HUDEP-2 (cell line): ENCODE measurements around the gene CCS.
"Not testable (repeated sequence)": the region's sequence is repeated elsewhere in the genome, so short reads cannot be mapped to it uniquely, and the experiment has no call there.

ENCODE experiments used
- DNase-seq, 76 experiments: peaks; one replicate each; lab custom pipeline; 2025; ENCODE audit not compliant: unreplicated experiment in 76 of 76; lab: John Stamatoyannopoulos, UW

CCS gene

GRCh38 chr11:66589996-66590675, 2.8 kb upstream of the CCS start:
- DNase-seq = no peak

DNA sequence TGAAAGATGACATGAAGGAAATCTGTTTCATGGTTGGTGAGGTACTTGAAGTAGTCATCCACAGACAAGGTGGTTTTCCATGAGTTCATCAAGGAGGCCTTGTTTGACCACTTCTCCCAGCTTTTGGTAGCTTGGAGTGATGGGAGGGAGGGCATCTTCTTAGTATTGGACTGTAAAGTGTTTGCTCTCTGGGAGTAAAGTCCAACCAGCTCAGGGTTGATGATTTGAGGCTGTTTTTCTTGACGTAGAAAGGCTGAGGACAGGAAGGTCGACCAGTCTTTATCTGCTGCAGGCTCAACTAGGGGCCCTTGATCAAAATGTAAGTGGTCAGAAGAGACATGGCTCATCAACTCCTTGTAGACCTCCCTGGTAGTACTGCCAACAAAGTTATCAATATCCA, 1.8 kb upstream of the CCS start:
- no peak for DNase-seq

DNA sequence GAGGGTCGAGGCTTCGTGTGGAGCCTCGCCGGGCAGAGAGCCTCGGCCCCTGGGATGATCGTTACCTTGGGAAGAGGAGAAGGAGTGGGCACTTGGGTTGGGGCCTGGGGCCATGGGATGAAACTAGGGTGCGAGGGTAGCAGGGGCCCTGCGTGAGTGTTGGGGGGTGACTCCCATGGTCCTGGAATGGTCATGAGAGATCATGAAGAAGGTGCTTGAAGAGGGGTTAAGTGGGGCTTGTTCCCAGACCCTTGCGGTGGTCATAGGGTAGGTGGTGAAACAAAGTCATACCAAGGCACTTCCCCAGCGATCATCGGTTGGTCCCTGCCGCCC, 284 bp downstream of the CCS start:
- no peak for DNase-seq

- DNase-seq = no peak
Measured at GRCh38 chr11:66593650-66594049, 665 bp downstream of the CCS start.

DNA sequence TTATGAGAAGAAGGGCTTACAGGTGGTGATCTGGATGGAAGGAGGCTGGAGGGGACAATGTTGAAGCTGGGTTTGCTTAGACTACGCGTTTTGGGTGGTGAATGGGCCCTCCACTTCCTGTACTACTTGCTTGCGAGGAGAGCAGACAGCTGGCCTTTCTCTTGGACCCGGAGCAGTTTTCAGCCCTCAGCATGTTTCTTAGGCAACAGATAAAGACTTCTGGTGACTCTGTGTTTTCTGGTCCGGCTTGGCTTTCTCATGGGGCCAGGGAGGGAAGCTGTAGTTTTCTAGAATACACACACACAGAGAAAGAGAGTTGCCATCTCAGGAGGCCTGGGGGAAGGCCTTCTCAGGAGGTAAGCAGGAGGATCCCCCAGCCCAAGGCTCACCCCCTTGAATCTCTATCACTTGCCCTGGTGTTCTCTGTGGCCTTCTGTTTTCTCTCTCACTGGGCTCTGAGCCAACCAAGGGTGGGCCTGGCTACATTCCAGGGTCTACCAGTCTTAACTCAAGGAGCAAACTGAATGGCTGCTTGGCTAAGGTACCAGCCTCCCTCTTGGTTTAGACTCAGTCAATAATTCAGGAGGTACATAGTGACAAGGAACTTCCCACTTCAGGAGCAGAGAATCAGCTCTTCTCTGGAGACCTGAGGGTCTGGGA, 2.4 kb downstream of the CCS start:
- peak in 72 of 76 experiments; percentile 17 to 86 (median 68) for DNase-seq

- no peak for DNase-seq
Measured at GRCh38 chr11:66598993-66599392, 6.0 kb downstream of the CCS start.

- no peak for DNase-seq
Measured at GRCh38 chr11:66600219-66600618, 7.2 kb downstream of the CCS start.

- DNase-seq = no peak
Measured at GRCh38 chr11:66600631-66601233, 7.7 kb downstream of the CCS start.

DNA sequence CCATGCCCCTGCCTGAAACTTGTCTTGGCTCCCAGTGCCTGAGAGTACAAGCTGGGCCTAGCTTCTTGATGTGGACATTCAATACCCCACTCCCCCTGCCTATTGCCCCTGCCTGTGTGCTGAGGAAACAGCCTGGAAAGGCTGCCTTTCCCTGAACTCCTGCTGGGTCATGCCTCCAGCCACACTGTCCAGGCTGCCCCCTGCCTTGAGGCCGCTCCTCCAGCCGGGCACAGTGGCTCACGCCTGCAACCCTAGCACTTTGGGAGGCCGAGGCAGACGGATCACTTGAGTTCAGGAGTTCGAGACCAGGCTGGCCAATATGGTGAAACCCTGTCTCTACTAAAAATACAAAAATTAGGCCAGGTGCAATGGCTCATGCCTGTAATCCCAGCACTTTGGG, 10.1 kb downstream of the CCS start:
- DNase-seq = no peak

- DNase-seq = peak in 73 of 76 experiments; percentile 16 to 93 (median 70)
Measured at GRCh38 chr11:66604155-66604554, 11.2 kb downstream of the CCS start.

DNA sequence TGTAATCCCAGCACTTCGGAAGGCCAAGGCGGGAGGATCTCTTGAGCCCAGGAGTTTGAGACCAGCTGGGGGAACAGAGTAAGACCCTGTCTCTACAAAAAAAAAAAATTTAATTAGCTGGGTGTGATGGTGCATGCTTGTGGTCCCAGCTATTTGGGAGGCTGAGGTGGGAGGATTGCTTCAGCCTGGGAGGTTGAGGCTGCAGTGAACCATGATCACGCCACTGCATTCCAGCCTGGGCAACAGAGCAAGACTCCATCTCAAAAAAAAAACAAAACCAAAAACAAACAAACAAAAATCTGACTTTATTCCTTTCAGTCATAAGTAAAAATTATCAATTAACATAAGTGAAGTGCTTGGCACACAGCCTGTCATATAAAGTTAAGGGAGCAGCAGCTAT, 13.6 kb downstream of the CCS start:
- DNase-seq = not testable (repeated sequence)

DNA sequence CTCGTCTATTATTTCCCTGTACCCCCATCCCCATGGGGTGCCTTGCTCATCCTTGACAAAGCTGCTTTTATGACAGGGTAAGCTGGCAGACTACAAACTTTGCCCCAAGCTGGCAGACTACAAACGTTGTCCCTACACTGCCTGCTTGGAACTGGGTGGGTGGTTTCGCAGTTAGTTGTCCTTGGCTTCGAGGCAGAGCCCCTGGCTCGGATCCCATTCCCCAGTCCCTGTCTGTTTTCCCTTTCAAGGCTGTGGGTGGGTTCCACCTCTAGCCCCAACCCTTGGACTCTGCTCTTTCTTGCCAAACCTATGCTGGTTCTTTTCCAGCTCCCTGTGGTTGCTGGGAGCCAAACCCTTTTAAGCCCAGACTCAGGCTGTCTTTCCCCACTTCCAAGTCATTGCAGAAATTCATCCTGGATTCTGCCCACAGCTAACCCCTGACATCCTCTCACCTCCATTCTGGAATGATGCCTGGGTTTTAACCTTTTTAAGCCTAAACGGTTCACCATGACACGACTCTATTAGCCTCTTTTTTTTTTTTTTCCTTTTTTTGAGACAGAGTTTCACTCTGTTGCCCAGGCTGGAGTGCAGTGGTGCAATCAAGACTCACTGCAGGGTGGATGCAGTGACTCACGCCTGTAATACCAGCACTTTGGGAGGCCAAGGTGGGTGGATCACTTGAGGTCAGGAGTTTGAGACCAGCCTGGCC, 14.3 kb downstream of the CCS start:
- DNase-seq = no peak

GRCh38 chr11:66609721-66610617, 17.0 kb downstream of the CCS start:
- no peak for DNase-seq

GRCh38 chr11:66612458-66612857, 19.5 kb downstream of the CCS start:
- no peak for DNase-seq

DNA sequence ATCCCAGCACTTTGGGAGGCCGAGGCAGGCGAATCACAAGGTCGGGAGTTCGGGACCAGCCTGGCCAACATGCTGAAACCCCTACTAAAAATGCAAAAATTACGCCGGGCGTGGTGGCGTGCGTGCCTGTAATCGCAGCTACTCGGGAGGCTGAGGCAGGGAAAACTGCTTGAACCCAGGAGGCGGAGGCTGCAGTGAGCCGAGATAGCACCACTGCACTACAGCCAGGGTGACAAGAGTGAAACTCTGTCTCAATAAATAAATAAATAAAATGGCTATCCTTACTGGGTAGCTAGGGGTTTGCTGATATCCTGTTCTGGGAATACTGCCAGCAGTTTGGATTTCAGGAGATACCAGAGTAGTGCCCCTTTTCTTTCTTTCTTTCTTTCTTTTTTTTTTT, 21.1 kb downstream of the CCS start:
- DNase-seq = peak in 19 of 76 experiments; percentile 4 to 50 (median 30)

DNA sequence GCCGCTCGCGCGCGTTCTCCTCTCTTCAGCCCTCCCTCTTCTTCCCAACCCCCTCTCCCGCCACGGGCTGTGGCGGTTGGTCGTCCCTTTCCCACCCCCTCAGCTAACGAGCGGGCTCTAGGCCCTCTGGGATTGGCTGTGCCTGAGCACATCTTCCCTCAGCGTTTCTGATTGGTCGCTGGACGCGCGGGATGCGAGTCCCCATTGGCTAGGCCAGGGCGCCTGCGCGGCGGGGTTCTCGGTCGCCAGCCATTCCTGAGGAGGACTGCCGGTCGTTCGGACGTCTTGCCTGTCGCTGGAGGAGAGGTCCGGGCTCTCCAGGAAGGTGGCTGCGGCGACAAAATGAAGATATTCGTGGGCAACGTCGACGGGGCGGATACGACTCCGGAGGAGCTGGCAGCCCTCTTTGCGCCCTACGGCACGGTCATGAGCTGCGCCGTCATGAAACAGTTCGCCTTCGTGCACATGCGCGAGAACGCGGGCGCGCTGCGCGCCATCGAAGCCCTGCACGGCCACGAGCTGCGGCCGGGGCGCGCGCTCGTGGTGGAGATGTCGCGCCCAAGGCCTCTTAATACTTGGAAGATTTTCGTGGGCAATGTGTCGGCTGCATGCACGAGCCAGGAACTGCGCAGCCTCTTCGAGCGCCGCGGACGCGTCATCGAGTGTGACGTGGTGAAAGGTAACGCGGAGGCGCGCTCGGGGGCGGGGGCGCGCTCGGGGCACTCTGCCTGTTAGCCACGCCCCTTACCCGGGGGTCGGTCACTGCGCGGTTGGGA, 23.6 kb downstream of the CCS start, which contains the start of gene RBM14:
TSS of gene RBM14 (plus strand) at position 252 of the 776 bp plus-strand sequence. CDS start at position 343, 91 bp downstream.
- peak; percentile 86 to 99 (median 98) for DNase-seq

- DNase-seq = peak in 1 of 76 experiments; percentile 52
Measured at GRCh38 chr11:66617155-66617834, 24.3 kb downstream of the CCS start.

DNA sequence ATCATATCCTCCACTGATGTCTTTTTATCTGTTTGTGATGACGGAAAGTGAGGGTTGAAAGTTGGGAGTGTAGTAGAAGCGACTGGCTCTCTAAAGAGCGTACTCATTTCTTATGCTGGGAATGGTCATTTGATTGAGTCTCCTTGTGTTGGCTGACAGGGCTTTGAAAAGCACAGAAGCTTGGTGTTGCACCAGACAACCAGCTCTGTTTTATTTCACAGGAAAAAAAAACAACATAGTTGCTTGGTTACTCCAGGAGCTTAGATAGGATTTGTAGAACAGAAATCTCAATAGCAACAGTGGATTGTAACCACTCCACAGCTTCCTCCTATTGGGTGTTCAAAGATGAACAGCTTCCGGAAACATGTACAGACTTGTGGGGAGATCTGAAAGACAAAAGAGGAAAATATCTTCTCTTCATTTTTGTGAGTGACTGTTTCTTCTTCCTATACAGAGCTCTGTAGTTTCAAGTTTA, 26.1 kb downstream of the CCS start:
- peak in 1 of 76 experiments; percentile 13 for DNase-seq

DNA sequence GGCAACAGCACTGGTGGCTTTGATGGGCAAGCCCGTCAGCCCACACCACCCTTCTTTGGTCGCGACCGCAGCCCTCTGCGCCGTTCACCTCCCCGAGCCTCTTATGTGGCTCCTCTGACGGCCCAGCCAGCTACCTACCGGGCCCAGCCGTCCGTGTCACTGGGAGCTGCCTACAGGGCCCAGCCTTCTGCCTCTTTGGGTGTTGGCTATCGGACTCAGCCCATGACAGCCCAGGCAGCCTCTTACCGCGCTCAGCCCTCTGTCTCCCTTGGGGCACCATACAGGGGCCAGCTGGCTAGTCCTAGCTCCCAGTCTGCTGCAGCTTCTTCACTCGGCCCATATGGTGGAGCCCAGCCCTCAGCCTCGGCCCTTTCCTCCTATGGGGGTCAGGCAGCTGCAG, 31.5 kb downstream of the CCS start:
- DNase-seq = no peak
